A673 (cell line): ENCODE data around the gene GPR17.

Source experiments
- EZH2 ChIP-seq: fragments of 200-600 bp; sonication (generic); IDR thresholded peaks from 2 replicates; pipeline ENCODE4 v1.6.1; 2017; ENCODE audit warnings: borderline replicate concordance, low read depth, mild to moderate bottlenecking, mixed read lengths, antibody characterized with exemption, low read length; ENCODE audit not compliant: poor library complexity, severe bottlenecking
- TF ChIP-seq, protein P1 (sequence below): fragments of 300-800, 200-600 bp; sonication (generic); conservative IDR thresholded peaks from 2 replicates; pipeline ENCODE4 v1.5.1; 2017; ENCODE audit warnings: low read depth, mild to moderate bottlenecking, antibody characterized with exemption, low read length, moderate library complexity, mixed read lengths

DNA sequence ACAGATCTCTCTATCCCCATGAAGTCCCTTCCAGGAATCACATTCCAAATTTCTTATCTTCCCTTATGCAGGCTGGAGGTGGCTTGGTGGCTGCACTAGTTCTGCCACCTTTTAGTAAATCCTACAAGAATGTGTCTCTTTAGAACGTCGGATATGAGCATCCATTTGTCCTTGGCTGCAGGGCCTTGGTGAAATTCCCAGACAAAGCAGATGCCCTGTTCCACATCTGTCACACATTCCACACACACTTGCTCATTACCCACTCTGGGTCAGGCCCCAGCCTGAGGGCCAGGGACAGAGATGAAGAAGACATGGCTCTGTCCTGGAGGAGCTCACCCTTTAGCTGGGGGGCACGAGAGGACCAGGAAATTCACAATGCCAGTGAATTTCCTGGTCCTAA, 31.2 kb upstream of the GPR17 start:
- TF ChIP-seq, protein P1, sequence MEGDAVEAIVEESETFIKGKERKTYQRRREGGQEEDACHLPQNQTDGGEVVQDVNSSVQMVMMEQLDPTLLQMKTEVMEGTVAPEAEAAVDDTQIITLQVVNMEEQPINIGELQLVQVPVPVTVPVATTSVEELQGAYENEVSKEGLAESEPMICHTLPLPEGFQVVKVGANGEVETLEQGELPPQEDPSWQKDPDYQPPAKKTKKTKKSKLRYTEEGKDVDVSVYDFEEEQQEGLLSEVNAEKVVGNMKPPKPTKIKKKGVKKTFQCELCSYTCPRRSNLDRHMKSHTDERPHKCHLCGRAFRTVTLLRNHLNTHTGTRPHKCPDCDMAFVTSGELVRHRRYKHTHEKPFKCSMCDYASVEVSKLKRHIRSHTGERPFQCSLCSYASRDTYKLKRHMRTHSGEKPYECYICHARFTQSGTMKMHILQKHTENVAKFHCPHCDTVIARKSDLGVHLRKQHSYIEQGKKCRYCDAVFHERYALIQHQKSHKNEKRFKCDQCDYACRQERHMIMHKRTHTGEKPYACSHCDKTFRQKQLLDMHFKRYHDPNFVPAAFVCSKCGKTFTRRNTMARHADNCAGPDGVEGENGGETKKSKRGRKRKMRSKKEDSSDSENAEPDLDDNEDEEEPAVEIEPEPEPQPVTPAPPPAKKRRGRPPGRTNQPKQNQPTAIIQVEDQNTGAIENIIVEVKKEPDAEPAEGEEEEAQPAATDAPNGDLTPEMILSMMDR, result no peak
- no peak for TF ChIP-seq EZH2
